HFF-Myc (cell line): ENCODE results near the gene PARD3B.
A peak's percentile ranks its signal among the peaks of the same experiment; 100 is the strongest.

ENCODE experiments used
- DNase-seq: peaks from one replicate; pipeline ENCODE4 v3.0.0-alpha.2; 2011; ENCODE audit warnings: low read depth; ENCODE audit errors: extremely low read depth
- H3K4me3 ChIP-seq: replicated peaks from 2 replicates; pipeline ENCODE4 v1.5.1; 2011; ENCODE audit warnings: low read depth, mild to moderate bottlenecking, control low read depth, low read length
- CTCF ChIP-seq: IDR thresholded peaks from 2 replicates; pipeline ENCODE4 v1.5.1; 2012; ENCODE audit warnings: mild to moderate bottlenecking, low read depth, low read length, control low read depth; ENCODE audit errors: missing control alignments

PARD3B gene

GRCh38 chr2:204681412-204681811, 136.1 kb downstream of the PARD3B start:
- DNase-seq = no peak
- H3K4me3 ChIP-seq = no peak overlapping the region
- no peak for TF ChIP-seq CTCF

- H3K4me3 ChIP-seq = no peak overlapping the region
- TF ChIP-seq CTCF = no peak
- no peak for DNase-seq
These were observed 138.1 kb downstream of the PARD3B start for GRCh38 chr2:204683384-204683783.

- DNase-seq = no peak
- H3K4me3 ChIP-seq = no peak overlapping the region
These were observed 141.1 kb downstream of the PARD3B start for GRCh38 chr2:204686406-204686805.

GRCh38 chr2:204687776-204688175, 142.5 kb downstream of the PARD3B start:
- TF ChIP-seq CTCF = no peak
- H3K4me3 ChIP-seq = no peak overlapping the region
- DNase-seq = no peak

More at GRCh38 chr2:204686406-204686805, 141.1 kb downstream of the PARD3B start:
- no peak for TF ChIP-seq CTCF

GRCh38 chr2:204691911-204692510, 146.7 kb downstream of the PARD3B start:
- no peak overlapping the region for H3K4me3 ChIP-seq
- DNase-seq = peak; percentile 72
- peak; percentile 72 for TF ChIP-seq CTCF

- no peak for TF ChIP-seq CTCF
- H3K4me3 ChIP-seq = no peak overlapping the region
- no peak for DNase-seq
These were observed 147.5 kb downstream of the PARD3B start for GRCh38 chr2:204692790-204693189.

GRCh38 chr2:204693262-204693661, 148.0 kb downstream of the PARD3B start:
- no peak for TF ChIP-seq CTCF
- no peak overlapping the region for H3K4me3 ChIP-seq
- DNase-seq = no peak
